Sigmoid colon (tissue), 4 donors: ENCODE results near the gene FNDC3A.

Source experiments
- CTCF ChIP-seq, 4 experiments: fragments of 450-650 bp in 3 of 4; fragments of 200-600 bp in 1 of 4; IDR thresholded peaks; one replicate each; pipeline ENCODE4 v1.5.1; 2016 to 2019; ENCODE audit warnings: antibody characterized with exemption in 4 of 4, mild to moderate bottlenecking in 3 of 4, moderate library complexity in 2 of 4
- EP300 ChIP-seq, 4 donors: sonication (generic); formaldehyde crosslinking; IDR thresholded peaks; one replicate each; pipeline ENCODE4 v1.6.1; 2017; ENCODE audit warnings: antibody characterized with exemption in 4 of 4
- POLR2AphosphoS5 ChIP-seq, 4 donors: sonication (generic); formaldehyde crosslinking; IDR thresholded peaks; one replicate each; pipeline ENCODE4 v1.6.1; 2017; ENCODE audit warnings: antibody characterized with exemption in 4 of 4

GRCh38 chr13:49220036-49220855 lies 244.5 kb downstream of the FNDC3A start, which contains the start of gene MLNR:
- no peak for TF ChIP-seq EP300 (IDR thresholded peaks at IDR 0.05)
- TF ChIP-seq CTCF (IDR thresholded peaks at IDR 0.05), result no peak
- TF ChIP-seq POLR2AphosphoS5 (IDR thresholded peaks at IDR 0.05), result no peak
